ENCODE results near the gene XPC. TPM values are rescaled to one million over a fixed set of nuclear protein-coding genes. Genes with fewer than 3 reads are reported as not detected.

The XPC gene
- total RNA-seq, 1 donor, result 52.1 TPM

- Histone ChIP-seq H3K27me3 (ENCODE audit: insufficient read depth, low read length) (no peaks in the 10 kb centered on the region), H3K9me3 (ENCODE audit: low read depth, low read length) (no peaks in the 10 kb centered on the region), H3K36me3 (ENCODE audit: insufficient read depth, low read length) (no peaks in the 10 kb centered on the region), H2AFZ (ENCODE audit: low read length) (no peak overlapping the region), H3K79me2 (ENCODE audit: insufficient read depth, low read length) (no peaks in the 10 kb centered on the region), H4K20me1 (ENCODE audit: insufficient read depth, low read length) (no peaks in the 10 kb centered on the region), H3K4me3 (ENCODE audit: insufficient read depth, low read length) (no peak overlapping the region), H3K4me2 (ENCODE audit: insufficient read depth, low read length) (no peak overlapping the region), H3K4me1 (ENCODE audit: insufficient read depth, low read length) (peaks cover 61% of the 10 kb centered on the region), H3K27ac (ENCODE audit: low read depth, low read length) (peak overlapping the region; percentile 70)
- DNase-seq (ENCODE audit: insufficient read length, low spot score, missing footprints), result peak; percentile 83
- peak; percentile 88 for TF ChIP-seq CTCF (IDR thresholded peaks at IDR 0.05; ENCODE audit: extremely low read depth, low read depth, low read length)
Measured at GRCh38 chr3:14203521-14204079, 25.2 kb upstream of the XPC start.

GRCh38 chr3:14202874-14203520, 24.6 kb upstream of the XPC start:
- Histone ChIP-seq H3K27me3 (ENCODE audit: insufficient read depth, low read length) (no peaks in the 10 kb centered on the region), H3K4me2 (ENCODE audit: insufficient read depth, low read length) (no peak overlapping the region), H3K9me3 (ENCODE audit: low read depth, low read length) (no peaks in the 10 kb centered on the region), H4K20me1 (ENCODE audit: insufficient read depth, low read length) (no peaks in the 10 kb centered on the region), H3K79me2 (ENCODE audit: insufficient read depth, low read length) (no peaks in the 10 kb centered on the region), H3K4me1 (ENCODE audit: insufficient read depth, low read length) (peaks cover 56% of the 10 kb centered on the region), H3K27ac (ENCODE audit: low read depth, low read length) (no peak overlapping the region), H3K36me3 (ENCODE audit: insufficient read depth, low read length) (peaks cover 4% of the 10 kb centered on the region), H3K4me3 (ENCODE audit: insufficient read depth, low read length) (no peak overlapping the region), H2AFZ (ENCODE audit: low read length) (no peak overlapping the region)
- DNase-seq (ENCODE audit: insufficient read length, low spot score, missing footprints), result no peak
- no peak for TF ChIP-seq CTCF (IDR thresholded peaks at IDR 0.05; ENCODE audit: extremely low read depth, low read depth, low read length)

- Histone ChIP-seq H3K4me2 (ENCODE audit: insufficient read depth, low read length) (no peak overlapping the region), H2AFZ (ENCODE audit: low read length) (no peak overlapping the region), H3K4me3 (ENCODE audit: insufficient read depth, low read length) (no peak overlapping the region), H3K27me3 (ENCODE audit: insufficient read depth, low read length) (no peaks in the 10 kb centered on the region), H3K36me3 (ENCODE audit: insufficient read depth, low read length) (peaks cover 8% of the 10 kb centered on the region), H4K20me1 (ENCODE audit: insufficient read depth, low read length) (no peaks in the 10 kb centered on the region), H3K9me3 (ENCODE audit: low read depth, low read length) (no peaks in the 10 kb centered on the region), H3K4me1 (ENCODE audit: insufficient read depth, low read length) (peaks cover 53% of the 10 kb centered on the region), H3K27ac (ENCODE audit: low read depth, low read length) (peak overlapping the region; percentile 10), H3K79me2 (ENCODE audit: insufficient read depth, low read length) (no peaks in the 10 kb centered on the region)
- peak; percentile 45 for DNase-seq (ENCODE audit: insufficient read length, low spot score, missing footprints)
- no peak for TF ChIP-seq CTCF (IDR thresholded peaks at IDR 0.05; ENCODE audit: extremely low read depth, low read depth, low read length)
Measured at GRCh38 chr3:14201940-14202684, 23.7 kb upstream of the XPC start.

- Histone ChIP-seq H3K9me3 (ENCODE audit: low read depth, low read length) (no peaks in the 10 kb centered on the region), H3K79me2 (ENCODE audit: insufficient read depth, low read length) (peaks cover 4% of the 10 kb centered on the region), H3K4me3 (ENCODE audit: insufficient read depth, low read length) (no peak overlapping the region), H3K27me3 (ENCODE audit: insufficient read depth, low read length) (no peaks in the 10 kb centered on the region), H3K4me1 (ENCODE audit: insufficient read depth, low read length) (peaks cover 51% of the 10 kb centered on the region), H3K36me3 (ENCODE audit: insufficient read depth, low read length) (peaks cover 14% of the 10 kb centered on the region), H3K27ac (ENCODE audit: low read depth, low read length) (no peak overlapping the region), H3K4me2 (ENCODE audit: insufficient read depth, low read length) (no peak overlapping the region), H2AFZ (ENCODE audit: low read length) (no peak overlapping the region), H4K20me1 (ENCODE audit: insufficient read depth, low read length) (no peaks in the 10 kb centered on the region)
- DNase-seq (ENCODE audit: insufficient read length, low spot score, missing footprints), result peak; percentile 66
- TF ChIP-seq CTCF (IDR thresholded peaks at IDR 0.05; ENCODE audit: extremely low read depth, low read depth, low read length), result no peak
Measured at GRCh38 chr3:14200841-14201240, 22.4 kb upstream of the XPC start.

Measured in osteoblast (primary cell).